Neutrophil (primary cell): Measurements from ENCODE around the gene PSMB10.

Experiments
- H3K27ac ChIP-seq: fragments of 200-600 bp; sonication (generic); 2 replicates; pipeline ENCODE4 v1.5.1; 2016; ENCODE audit warnings: mild to moderate bottlenecking, moderate library complexity
- H3K27me3 ChIP-seq: fragments of 200-600 bp; sonication (generic); 2 replicates; pipeline ENCODE4 v1.6.0; 2016; ENCODE audit warnings: mild to moderate bottlenecking
- H3K36me3 ChIP-seq: fragments of 200-600 bp; sonication (generic); 2 replicates; pipeline ENCODE4 v1.5.1; 2017
- H3K4me1 ChIP-seq, 2 experiments: fragments of 200-600 bp in 1 of 2; sonication (generic) in 1 of 2; 1 replicate in 1 of 2; 2 replicates in 1 of 2; pipeline versions ENCODE4 v1.5.1 to v1.6.1; 2013 to 2016; ENCODE audit warnings: low read depth in 1 of 2, low read length in 1 of 2, mild to moderate bottlenecking in 1 of 2, moderate library complexity in 1 of 2; ENCODE audit not compliant: control insufficient read depth in 1 of 2, insufficient read depth in 1 of 2
- H3K4me3 ChIP-seq, 2 experiments: fragments of 200-600 bp in 1 of 2; sonication (generic) in 1 of 2; 1 replicate in 1 of 2; 2 replicates in 1 of 2; pipeline ENCODE4 v1.5.1; 2013 to 2016; ENCODE audit warnings: low read depth in 1 of 2, low read length in 1 of 2, mild to moderate bottlenecking in 1 of 2, moderate library complexity in 1 of 2
- H3K9me3 ChIP-seq: fragments of 200-600 bp; sonication (generic); 2 replicates; pipeline ENCODE4 v1.5.1; 2016
- CTCF ChIP-seq: fragments of 200-600 bp; sonication (generic); IDR thresholded peaks from 2 replicates; pipeline ENCODE4 v1.5.1; 2016; ENCODE audit warnings: antibody characterized with exemption

PSMB10 gene

DNA sequence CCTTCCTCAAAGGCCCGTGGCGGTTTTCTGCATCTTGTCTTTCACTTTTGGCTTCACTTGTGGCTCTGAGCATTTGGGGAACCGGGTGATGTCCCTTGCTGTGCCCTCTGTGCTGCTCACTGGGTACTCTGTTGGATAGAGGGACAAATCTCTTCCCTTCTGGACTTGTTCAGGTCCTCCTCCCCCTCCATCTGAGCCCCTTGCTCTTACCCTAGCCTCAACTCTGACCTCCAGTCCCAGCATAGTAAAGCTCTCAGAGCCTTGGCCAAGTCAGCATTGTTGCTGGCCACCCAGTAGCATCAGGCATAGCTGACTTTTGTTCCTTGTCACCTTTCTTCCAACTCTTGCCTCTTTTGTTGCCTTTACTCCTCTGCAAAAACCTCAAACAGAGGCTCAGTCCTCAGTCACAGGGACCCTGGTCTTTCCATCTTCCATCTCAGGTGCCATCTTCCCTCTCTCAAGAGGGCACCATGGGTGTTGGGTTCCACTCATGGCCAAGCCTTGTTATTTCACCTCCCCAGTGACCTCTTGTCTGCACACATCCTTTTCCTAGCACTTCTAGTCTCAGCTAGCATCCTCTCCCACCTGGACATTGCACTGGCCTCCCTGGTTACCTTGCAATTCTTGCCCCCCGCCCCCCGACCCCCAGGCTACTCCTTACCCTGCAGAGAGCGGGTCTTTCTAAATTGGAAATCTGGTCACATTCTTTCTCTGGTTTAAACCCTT lies 393 bp upstream of the PSMB10 start:
- peaks cover 32% of the 10 kb centered on the region for H3K36me3 ChIP-seq
- peak overlapping the region; percentile 95 for H3K27ac ChIP-seq
- peak; percentile 22 for TF ChIP-seq CTCF
- H3K27me3 ChIP-seq = no peaks in the 10 kb centered on the region
- peak overlapping the region; percentile 89 to 94 for H3K4me3 ChIP-seq
- peaks cover 24 to 34% of the 10 kb centered on the region in 2 experiments for H3K4me1 ChIP-seq
- no peaks in the 10 kb centered on the region for H3K9me3 ChIP-seq

- Histone ChIP-seq H3K27ac (peak overlapping the region; percentile 95), H3K36me3 (peaks cover 45% of the 10 kb centered on the region), H3K9me3 (no peaks in the 10 kb centered on the region), H3K4me1 (peaks cover 24 to 34% of the 10 kb centered on the region in 2 experiments), H3K4me3 (peak overlapping the region; percentile 89 to 94), H3K27me3 (no peaks in the 10 kb centered on the region)
- TF ChIP-seq CTCF = peak; percentile 45
These were observed 1.1 kb downstream of the PSMB10 start for GRCh38 chr16:67935402-67936123.

GRCh38 chr16:67935101-67935401 lies 1.6 kb downstream of the PSMB10 start:
- peak overlapping the region; percentile 95 for H3K27ac ChIP-seq
- peaks cover 50% of the 10 kb centered on the region for H3K36me3 ChIP-seq
- peak overlapping the region; percentile 89 to 94 for H3K4me3 ChIP-seq
- H3K9me3 ChIP-seq = no peaks in the 10 kb centered on the region
- peaks cover 24 to 30% of the 10 kb centered on the region in 2 experiments for H3K4me1 ChIP-seq
- no peak for TF ChIP-seq CTCF
- no peaks in the 10 kb centered on the region for H3K27me3 ChIP-seq

- no peak for TF ChIP-seq CTCF
- Histone ChIP-seq H3K27me3 (no peaks in the 10 kb centered on the region), H3K4me1 (peaks cover 21 to 24% of the 10 kb centered on the region in 2 experiments), H3K9me3 (no peaks in the 10 kb centered on the region), H3K36me3 (peaks cover 56% of the 10 kb centered on the region), H3K27ac (peak overlapping the region; percentile 95), H3K4me3 (no peak overlapping the region)
These were observed 2.1 kb downstream of the PSMB10 start for GRCh38 chr16:67934306-67935100.

- Histone ChIP-seq H3K4me3 (no peak overlapping the region), H3K27me3 (no peaks in the 10 kb centered on the region), H3K36me3 (peaks cover 63% of the 10 kb centered on the region), H3K9me3 (no peaks in the 10 kb centered on the region), H3K4me1 (peaks cover 21 to 24% of the 10 kb centered on the region in 2 experiments), H3K27ac (peak overlapping the region; percentile 95)
- no peak for TF ChIP-seq CTCF
These were observed 2.8 kb downstream of the PSMB10 start for GRCh38 chr16:67933805-67934204.
